Rectal smooth muscle tissue (tissue), 1 donor: ENCODE data around the gene NPAS2.

Source experiments
- H3K27ac ChIP-seq: one replicate; pipeline ENCODE4 v1.7.0; 2013; ENCODE audit warnings: low read depth, low read length, inconsistent platforms
- H3K27me3 ChIP-seq: one replicate; pipeline ENCODE4 v1.7.0; 2013; ENCODE audit warnings: low read length; ENCODE audit not compliant: control insufficient read depth, insufficient read depth
- H3K36me3 ChIP-seq: one replicate; pipeline ENCODE4 v1.7.0; 2013; ENCODE audit warnings: low read length; ENCODE audit not compliant: control insufficient read depth, insufficient read depth
- H3K4me1 ChIP-seq: one replicate; pipeline ENCODE4 v1.7.0; 2013; ENCODE audit warnings: low read length; ENCODE audit not compliant: control insufficient read depth, insufficient read depth
- H3K4me3 ChIP-seq: one replicate; pipeline ENCODE4 v1.7.0; 2013; ENCODE audit warnings: low read length
- H3K9ac ChIP-seq: one replicate; pipeline ENCODE4 v1.7.0; 2013; ENCODE audit warnings: low read length

The NPAS2 gene

DNA sequence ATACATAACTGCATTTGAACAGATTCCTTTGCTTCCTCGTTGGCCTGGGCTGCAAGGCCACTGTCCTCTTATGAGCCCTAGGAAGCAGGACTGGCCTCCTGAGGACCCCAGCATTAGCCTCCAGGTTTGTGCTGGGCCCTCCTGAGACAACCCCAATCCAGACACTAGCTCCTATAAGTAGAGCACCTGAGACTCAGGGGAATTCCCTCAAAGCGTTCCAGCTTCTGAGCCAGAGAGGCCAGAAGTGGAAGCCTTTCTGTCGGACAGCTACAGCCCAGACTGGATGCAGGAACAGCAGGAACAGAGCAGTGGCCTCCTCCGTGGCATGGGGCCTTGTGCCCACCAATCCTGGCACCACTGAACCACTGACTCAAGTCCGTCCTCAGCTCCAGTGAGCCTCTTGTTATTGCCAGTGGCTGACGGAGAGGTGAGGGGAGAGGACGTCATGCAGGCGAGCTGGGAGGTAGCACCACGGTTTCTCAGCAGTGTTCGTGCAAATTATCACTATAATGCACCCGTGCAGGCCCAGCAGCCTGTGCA lies 67.2 kb downstream of the NPAS2 start:
- H3K4me3 ChIP-seq = no peak overlapping the region
- H3K36me3 ChIP-seq = no peaks in the 10 kb centered on the region
- peak overlapping the region; percentile 56 for H3K27ac ChIP-seq
- no peaks in the 10 kb centered on the region for H3K27me3 ChIP-seq
- no peak overlapping the region for H3K9ac ChIP-seq
- H3K4me1 ChIP-seq = peaks cover 6% of the 10 kb centered on the region

DNA sequence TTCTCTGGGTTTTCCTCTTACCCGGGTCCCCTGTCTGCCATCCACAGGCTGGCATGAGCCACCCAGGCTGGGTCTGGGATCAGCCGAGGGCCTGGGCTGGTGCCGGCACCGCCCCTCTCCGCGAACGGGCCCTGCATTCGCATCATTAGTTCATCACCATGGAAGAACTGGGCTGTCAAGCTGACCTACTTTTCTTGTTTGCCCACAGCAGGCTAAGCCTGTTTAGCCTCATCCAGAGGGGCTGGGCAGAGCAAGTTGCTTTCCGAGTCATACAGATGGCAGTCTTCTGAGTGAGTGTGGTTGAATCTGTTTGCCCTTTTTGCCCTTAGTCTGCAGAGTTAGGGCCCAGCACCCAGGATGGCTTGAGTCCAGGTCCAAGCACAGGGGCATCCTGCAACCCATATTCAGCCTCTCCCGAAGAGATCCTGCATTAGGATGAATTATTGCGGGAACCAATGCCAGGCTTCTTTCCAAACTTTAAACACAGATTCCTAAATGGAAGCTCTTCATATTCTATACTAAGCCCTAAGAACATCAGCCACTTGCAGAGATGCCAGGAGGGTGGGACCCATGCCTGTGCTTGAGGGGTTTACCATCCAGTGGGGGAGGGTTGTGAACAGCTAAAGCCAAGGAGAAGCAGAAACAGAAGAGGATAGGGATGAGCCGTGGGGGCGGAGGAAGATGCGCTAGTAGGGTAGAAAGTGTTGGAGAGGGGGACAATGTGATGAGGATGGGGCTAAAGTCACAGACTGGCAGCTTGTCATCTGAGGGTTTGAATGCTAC lies 68.0 kb downstream of the NPAS2 start:
- H3K27ac ChIP-seq = peak overlapping the region; percentile 56
- no peak overlapping the region for H3K9ac ChIP-seq
- H3K4me3 ChIP-seq = no peak overlapping the region
- no peaks in the 10 kb centered on the region for H3K36me3 ChIP-seq
- peaks cover 6% of the 10 kb centered on the region for H3K4me1 ChIP-seq
- H3K27me3 ChIP-seq = no peaks in the 10 kb centered on the region

- H3K4me3 ChIP-seq = no peak overlapping the region
- H3K27me3 ChIP-seq = no peaks in the 10 kb centered on the region
- H3K27ac ChIP-seq = no peak overlapping the region
- H3K9ac ChIP-seq = no peak overlapping the region
- peaks cover 6% of the 10 kb centered on the region for H3K4me1 ChIP-seq
- no peaks in the 10 kb centered on the region for H3K36me3 ChIP-seq
Observed at GRCh38 chr2:100888601-100889000, 68.7 kb downstream of the NPAS2 start.

GRCh38 chr2:100889286-100889685 lies 69.3 kb downstream of the NPAS2 start:
- peaks cover 6% of the 10 kb centered on the region for H3K4me1 ChIP-seq
- no peak overlapping the region for H3K4me3 ChIP-seq
- H3K27ac ChIP-seq = no peak overlapping the region
- no peak overlapping the region for H3K9ac ChIP-seq
- H3K27me3 ChIP-seq = no peaks in the 10 kb centered on the region
- H3K36me3 ChIP-seq = no peaks in the 10 kb centered on the region

- H3K27me3 ChIP-seq = no peaks in the 10 kb centered on the region
- no peaks in the 10 kb centered on the region for H3K36me3 ChIP-seq
- H3K4me3 ChIP-seq = no peak overlapping the region
- no peak overlapping the region for H3K9ac ChIP-seq
- no peak overlapping the region for H3K27ac ChIP-seq
- H3K4me1 ChIP-seq = peaks cover 3% of the 10 kb centered on the region
Observed at GRCh38 chr2:100891906-100892642, 72.1 kb downstream of the NPAS2 start.

GRCh38 chr2:100893392-100894104 lies 73.6 kb downstream of the NPAS2 start:
- Histone ChIP-seq H3K36me3 (no peaks in the 10 kb centered on the region), H3K4me3 (no peak overlapping the region), H3K4me1 (no peaks in the 10 kb centered on the region), H3K27ac (no peak overlapping the region), H3K27me3 (no peaks in the 10 kb centered on the region), H3K9ac (no peak overlapping the region)

- H3K27me3 ChIP-seq = no peaks in the 10 kb centered on the region
- no peak overlapping the region for H3K4me3 ChIP-seq
- no peaks in the 10 kb centered on the region for H3K36me3 ChIP-seq
- H3K4me1 ChIP-seq = no peaks in the 10 kb centered on the region
- H3K27ac ChIP-seq = no peak overlapping the region
- H3K9ac ChIP-seq = no peak overlapping the region
Observed at GRCh38 chr2:100894105-100894795, 74.3 kb downstream of the NPAS2 start.

GRCh38 chr2:100894796-100895156 lies 74.8 kb downstream of the NPAS2 start:
- no peak overlapping the region for H3K9ac ChIP-seq
- no peak overlapping the region for H3K27ac ChIP-seq
- H3K4me3 ChIP-seq = no peak overlapping the region
- H3K4me1 ChIP-seq = no peaks in the 10 kb centered on the region
- H3K27me3 ChIP-seq = no peaks in the 10 kb centered on the region
- H3K36me3 ChIP-seq = no peaks in the 10 kb centered on the region

DNA sequence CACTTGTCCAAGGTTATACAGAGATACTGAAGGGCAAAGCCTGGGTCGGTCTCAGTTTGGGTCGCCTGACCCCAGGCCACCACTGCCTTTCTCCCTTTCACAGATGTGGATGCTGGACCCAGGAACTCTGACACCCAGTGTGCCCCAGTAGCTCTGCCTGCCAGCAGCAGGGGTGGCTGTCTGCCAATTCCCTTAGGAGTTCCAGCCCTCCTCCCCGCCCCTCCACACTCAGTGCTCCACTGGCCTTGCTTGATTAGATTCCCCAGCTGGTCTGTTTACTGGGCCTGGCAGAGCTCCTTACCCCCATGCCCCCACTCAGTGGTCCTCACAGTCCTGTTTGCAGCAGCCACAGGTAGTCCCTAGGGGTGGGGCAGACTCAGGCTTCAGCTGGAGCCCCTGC lies 75.5 kb downstream of the NPAS2 start:
- Histone ChIP-seq H3K4me3 (no peak overlapping the region), H3K27ac (no peak overlapping the region), H3K9ac (no peak overlapping the region), H3K36me3 (no peaks in the 10 kb centered on the region), H3K27me3 (no peaks in the 10 kb centered on the region), H3K4me1 (no peaks in the 10 kb centered on the region)

GRCh38 chr2:100895934-100896685 lies 76.2 kb downstream of the NPAS2 start:
- Histone ChIP-seq H3K4me3 (no peak overlapping the region), H3K36me3 (no peaks in the 10 kb centered on the region), H3K27me3 (no peaks in the 10 kb centered on the region), H3K4me1 (no peaks in the 10 kb centered on the region), H3K27ac (no peak overlapping the region), H3K9ac (no peak overlapping the region)

- H3K9ac ChIP-seq = no peak overlapping the region
- no peaks in the 10 kb centered on the region for H3K27me3 ChIP-seq
- H3K27ac ChIP-seq = no peak overlapping the region
- no peaks in the 10 kb centered on the region for H3K36me3 ChIP-seq
- H3K4me3 ChIP-seq = no peak overlapping the region
- H3K4me1 ChIP-seq = no peaks in the 10 kb centered on the region
Observed at GRCh38 chr2:100898035-100898665, 78.2 kb downstream of the NPAS2 start.
